MM.1S (cell line): Measurements from ENCODE around the gene PRKCA.

Experiments used
- CTCF ChIP-seq: fragments of 300-600 bp; sonication (generic); IDR thresholded peaks from 2 replicates; pipeline ENCODE4 v1.5.1; 2016; ENCODE audit warnings: antibody characterized with exemption, low read length, mixed read lengths
- EZH2phosphoT487 ChIP-seq: fragments of 300-600 bp; sonication (generic); IDR thresholded peaks from 2 replicates; pipeline ENCODE4 v1.6.1; 2018; ENCODE audit warnings: antibody characterized with exemption, low read length

GRCh38 chr17:66483906-66484305 is 181.5 kb downstream of the PRKCA start:
- TF ChIP-seq CTCF (no peak), EZH2phosphoT487 (no peak)
